HCT116 (cell line): ENCODE measurements around the gene SIRPG. TPM values are rescaled to one million over a fixed set of nuclear protein-coding genes. Genes with fewer than 3 reads are reported as not detected.

ENCODE experiments used
- ATAC-seq: fragments of 200-7000 bp; cut with Tn5 transposase; 2 replicates; pipeline ENCODE4 v1.9.1; 2020; ENCODE audit warnings: mild to moderate bottlenecking, moderate library complexity
- BruUV-seq: library from RNA; stranded (reverse); fragments of 400-500 nt; replicated peaks from 2 replicates; lab custom pipeline; 2021; lab: Mats Ljungman, UMichigan
- CTCF ChIA-PET: fragments of 300-600 bp; sonication (Branson Sonifier 250); formaldehyde crosslinking; loops from one replicate; lab custom pipeline; 2021; ENCODE audit warnings: antibody characterized with exemption; lab: Charles Lee
- POLR2A ChIA-PET: fragments of 300-600, 350-600 bp; sonication (Branson Sonifier 250); formaldehyde crosslinking; loops from one replicate; lab custom pipeline; 2021; ENCODE audit warnings: antibody characterized with exemption; lab: Charles Lee
- RAD21 ChIA-PET, 2 experiments: fragments of 300-600 bp; sonication (Branson Sonifier 250); formaldehyde crosslinking; loops; one replicate each; lab custom pipeline; 2023; ENCODE audit warnings: low total read pairs in 2 of 2; ENCODE audit not compliant: uncharacterized antibody in 2 of 2, unreplicated experiment in 2 of 2, low non-redundant PET in 1 of 2; lab: Charles Lee
- DNase-seq: peaks from one replicate; pipeline ENCODE4 v3.0.0-alpha.2; 2010; ENCODE audit warnings: low read depth, low spot score
- H2AFZ ChIP-seq: fragments of 200-600 bp; shearing (Covaris generic), sonication (generic); 2 replicates; pipeline ENCODE4 v1.6.1; 2017; ENCODE audit warnings: low read depth, mixed run types, mixed read lengths, antibody characterized with exemption, low read length; ENCODE audit not compliant: poor library complexity, severe bottlenecking
- H3K27ac ChIP-seq: 2 replicates; pipeline ENCODE4 v1.5.1; 2012; ENCODE audit warnings: low read depth, low read length
- H3K27me3 ChIP-seq: fragments of 200-600 bp; sonication (generic); 2 replicates; pipeline ENCODE4 v1.6.1; 2016; ENCODE audit warnings: mixed run types, low read length, mixed read lengths; ENCODE audit not compliant: insufficient read depth
- H3K36me3 ChIP-seq, 2 experiments: fragments of 200-500 bp in 1 of 2; fragments of 200-600 bp in 1 of 2; sonication (Bioruptor generic) in 1 of 2; sonication (generic) in 1 of 2; 2 replicates each; pipeline versions ENCODE4 v1.5.1 to v1.6.1; 2014 to 2016; ENCODE audit warnings: low read length in 2 of 2, inconsistent platforms in 1 of 2, mixed read lengths in 1 of 2, mixed run types in 1 of 2; ENCODE audit not compliant: insufficient read depth in 2 of 2, control insufficient read depth in 1 of 2
- H3K4me1 ChIP-seq, 2 experiments: fragments of 200-600 bp in 1 of 2; sonication (generic) in 1 of 2; 2 replicates each; pipeline versions ENCODE4 v1.5.1 to v1.6.1; 2012 to 2017; ENCODE audit warnings: low read length in 2 of 2, inconsistent platforms in 1 of 2, mild to moderate bottlenecking in 1 of 2, mixed read lengths in 1 of 2, mixed run types in 1 of 2, moderate library complexity in 1 of 2; ENCODE audit not compliant: insufficient read depth in 2 of 2, control insufficient read depth in 1 of 2
- H3K4me2 ChIP-seq: fragments of 200-600 bp; sonication (generic); 2 replicates; pipeline ENCODE4 v1.6.1; 2017; ENCODE audit warnings: mixed run types, low read length, mixed read lengths
- H3K4me3 ChIP-seq, 2 experiments: fragments of 200-600 bp in 1 of 2; sonication (generic) in 1 of 2; replicated peaks in 1 of 2; 2 replicates each; pipeline ENCODE4 v1.5.1; 2011 to 2016; ENCODE audit warnings: low read length in 2 of 2, control low read depth in 1 of 2, low read depth in 1 of 2, mild to moderate bottlenecking in 1 of 2, mixed read lengths in 1 of 2, mixed run types in 1 of 2
- H3K79me2 ChIP-seq: fragments of 200-600 bp; sonication (generic); 2 replicates; pipeline ENCODE4 v1.6.1; 2017; ENCODE audit warnings: mild to moderate bottlenecking, mixed run types, low read length, moderate library complexity, mixed read lengths; ENCODE audit not compliant: insufficient read depth
- H3K9ac ChIP-seq: fragments of 200-600 bp; sonication (generic); 2 replicates; pipeline ENCODE4 v1.6.1; 2016; ENCODE audit warnings: low read length, mixed read lengths
- H3K9me2 ChIP-seq: fragments of 200-600 bp; sonication (generic), shearing (Covaris generic); 2 replicates; pipeline ENCODE4 v1.6.1; 2017; ENCODE audit warnings: mixed run types, mild to moderate bottlenecking, moderate library complexity; ENCODE audit not compliant: insufficient read depth
- H3K9me3 ChIP-seq, 2 experiments: fragments of 200-500 bp in 1 of 2; fragments of 200-600 bp in 1 of 2; sonication (Bioruptor generic) in 1 of 2; sonication (generic) in 1 of 2; 2 replicates each; pipeline ENCODE4 v1.6.1; 2014 to 2017; ENCODE audit warnings: low read length in 2 of 2, mixed read lengths in 2 of 2, inconsistent platforms in 1 of 2, low read depth in 1 of 2, mild to moderate bottlenecking in 1 of 2, mixed run types in 1 of 2, moderate library complexity in 1 of 2; ENCODE audit not compliant: control insufficient read depth in 1 of 2, insufficient read depth in 1 of 2
- H4K20me1 ChIP-seq: fragments of 200-600 bp; sonication (generic), shearing (Covaris generic); 2 replicates; pipeline ENCODE4 v1.6.1; 2017; ENCODE audit warnings: mixed run types, mild to moderate bottlenecking, moderate library complexity; ENCODE audit not compliant: insufficient read depth
- CEBPB ChIP-seq: IDR thresholded peaks from 2 replicates; pipeline ENCODE4 v1.6.1; 2012; ENCODE audit warnings: low read depth
- ELF1 ChIP-seq: IDR thresholded peaks from 2 replicates; pipeline ENCODE4 v1.6.1; 2012; ENCODE audit warnings: low read depth, borderline replicate concordance
- JUND ChIP-seq: IDR thresholded peaks from 2 replicates; pipeline ENCODE4 v1.6.1; 2012
- SIN3A ChIP-seq: IDR thresholded peaks from 2 replicates; pipeline ENCODE4 v1.6.1; 2012; ENCODE audit warnings: low read depth
- ZFX ChIP-seq: fragments of 450-650 bp; IDR thresholded peaks from 2 replicates; pipeline ENCODE4 v1.6.1; 2017
- ZNF274 ChIP-seq: fragments of 200-500 bp; sonication (Bioruptor generic); IDR thresholded peaks from 2 replicates; pipeline ENCODE4 v1.6.1; 2014; ENCODE audit warnings: mild to moderate bottlenecking, low read depth, low read length, inconsistent platforms
- intact Hi-C: fragments of 100-400 bp; cut with micrococcal nuclease; formaldehyde crosslinking; loops from 2 replicates; pipeline ENCODE4 v1.10.0; 2022
- total RNA-seq: library from RNA; stranded (reverse); gene quantifications from one replicate; pipeline ENCODE4 v1.2.1, GENCODE V29; 2021; ENCODE audit not compliant: unreplicated experiment
- TF ChIP-seq, protein P1 (sequence below), 3 experiments: fragments of 200-600 bp in 1 of 3; sonication (generic) in 1 of 3; IDR thresholded peaks in 2 of 3; conservative IDR thresholded peaks in 1 of 3; 2 replicates each; pipeline ENCODE4 v1.5.1; 2012 to 2017; ENCODE audit warnings: low read depth in 2 of 3, low read length in 2 of 3, antibody characterized with exemption in 1 of 3, borderline replicate concordance in 1 of 3, control low read depth in 1 of 3, mild to moderate bottlenecking in 1 of 3, mixed read lengths in 1 of 3, mixed run types in 1 of 3, moderate library complexity in 1 of 3; ENCODE audit not compliant: insufficient read depth in 1 of 3
- TF ChIP-seq, protein P2 (sequence below): IDR thresholded peaks from 2 replicates; pipeline ENCODE4 v1.6.1; 2012

The SIRPG gene
- total RNA-seq, 1 experiment from 2014 or later: not detected

DNA sequence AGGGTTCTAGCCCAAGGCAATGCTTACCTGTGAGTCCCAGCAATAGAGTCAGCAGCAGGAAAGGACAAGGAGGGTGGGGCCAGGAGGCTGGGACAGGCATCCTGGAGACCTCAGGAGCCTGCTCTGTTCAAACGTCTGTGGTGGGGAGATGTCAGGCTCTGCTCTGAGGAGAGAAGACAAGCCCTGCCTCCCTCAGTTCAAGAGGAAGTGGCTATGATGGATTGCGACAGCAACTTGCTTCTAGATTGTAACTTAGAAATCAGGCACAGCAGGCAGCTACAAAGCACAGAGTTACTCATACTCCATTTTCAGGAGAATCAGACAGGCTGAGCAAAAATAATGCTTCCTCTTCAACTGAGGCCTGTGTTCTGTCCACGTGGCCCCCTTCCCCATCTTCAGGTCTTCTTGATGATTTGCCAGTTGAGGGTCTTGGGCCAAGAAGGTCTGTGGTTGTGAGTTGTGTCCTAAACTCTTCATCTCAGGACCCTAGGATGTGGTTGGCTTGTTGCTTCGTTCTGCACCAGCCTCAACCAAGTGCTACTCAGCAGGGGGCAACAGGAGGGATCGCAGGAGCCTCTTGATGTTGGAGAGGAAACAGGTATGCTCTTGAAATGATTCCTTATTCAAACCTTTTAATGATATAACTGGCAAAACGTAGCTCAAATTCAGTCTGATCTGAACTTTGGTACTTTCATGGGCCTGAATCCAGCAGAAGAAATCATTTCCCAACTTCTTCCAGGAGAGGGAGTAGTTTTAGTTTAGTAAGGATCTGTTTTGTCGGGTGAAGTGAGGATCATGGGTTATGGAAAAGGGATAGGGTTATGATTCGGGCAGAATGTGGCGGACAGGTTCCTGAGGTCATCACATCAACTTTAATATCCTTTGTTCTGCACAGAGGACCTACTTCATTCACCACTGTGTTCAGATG is 68.8 kb downstream of the SIRPG start:
- intact Hi-C loops: no loop called here
- no peaks in the 10 kb centered on the region for H4K20me1 ChIP-seq
- H3K79me2 ChIP-seq: no peaks in the 10 kb centered on the region
- no peaks in the 10 kb centered on the region for H3K27me3 ChIP-seq
- RAD21 ChIA-PET: no interaction called here
- no peak for DNase-seq
- no peak for ATAC-seq
- H3K4me2 ChIP-seq: no peak overlapping the region
- no peak for TF ChIP-seq ZFX
- TF ChIP-seq, protein P1, sequence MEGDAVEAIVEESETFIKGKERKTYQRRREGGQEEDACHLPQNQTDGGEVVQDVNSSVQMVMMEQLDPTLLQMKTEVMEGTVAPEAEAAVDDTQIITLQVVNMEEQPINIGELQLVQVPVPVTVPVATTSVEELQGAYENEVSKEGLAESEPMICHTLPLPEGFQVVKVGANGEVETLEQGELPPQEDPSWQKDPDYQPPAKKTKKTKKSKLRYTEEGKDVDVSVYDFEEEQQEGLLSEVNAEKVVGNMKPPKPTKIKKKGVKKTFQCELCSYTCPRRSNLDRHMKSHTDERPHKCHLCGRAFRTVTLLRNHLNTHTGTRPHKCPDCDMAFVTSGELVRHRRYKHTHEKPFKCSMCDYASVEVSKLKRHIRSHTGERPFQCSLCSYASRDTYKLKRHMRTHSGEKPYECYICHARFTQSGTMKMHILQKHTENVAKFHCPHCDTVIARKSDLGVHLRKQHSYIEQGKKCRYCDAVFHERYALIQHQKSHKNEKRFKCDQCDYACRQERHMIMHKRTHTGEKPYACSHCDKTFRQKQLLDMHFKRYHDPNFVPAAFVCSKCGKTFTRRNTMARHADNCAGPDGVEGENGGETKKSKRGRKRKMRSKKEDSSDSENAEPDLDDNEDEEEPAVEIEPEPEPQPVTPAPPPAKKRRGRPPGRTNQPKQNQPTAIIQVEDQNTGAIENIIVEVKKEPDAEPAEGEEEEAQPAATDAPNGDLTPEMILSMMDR (IDR thresholded peaks at IDR 0.05 in 2 of 3, conservative IDR thresholded peaks at IDR 0.05 in 1 of 3; ENCODE audit: borderline replicate concordance in 1 of 3, insufficient read depth in 1 of 3, low read depth in 2 of 3, low read length in 2 of 3): peak; percentile 12 to 27 (median 17); a peak in 1 of 6 replicates
- no peak overlapping the region for H3K4me3 ChIP-seq
- CTCF ChIA-PET: interaction anchor here (0.9 kb wide), 1 partner anchor 188 kb away, joined by 3 read pairs; no protein-coding TSS in a partner anchor
- H3K4me1 ChIP-seq: no peaks in the 10 kb centered on the region
- POLR2A ChIA-PET: no interaction called here
- H3K27ac ChIP-seq: no peak overlapping the region
- no peak overlapping the region for H2AFZ ChIP-seq
- no TSS peak for BruUV-seq
- no peak overlapping the region for H3K9ac ChIP-seq
- H3K36me3 ChIP-seq: no peaks in the 10 kb centered on the region
- H3K9me3 ChIP-seq: no peaks in the 10 kb centered on the region
- no peaks in the 10 kb centered on the region for H3K9me2 ChIP-seq

GRCh38 chr20:1587781-1588532 is 69.6 kb downstream of the SIRPG start:
- Histone ChIP-seq H3K36me3 (no peaks in the 10 kb centered on the region), H4K20me1 (no peaks in the 10 kb centered on the region), H3K9me3 (no peaks in the 10 kb centered on the region), H3K4me2 (no peak overlapping the region), H3K27me3 (no peaks in the 10 kb centered on the region), H3K27ac (no peak overlapping the region), H3K9me2 (no peaks in the 10 kb centered on the region), H3K4me1 (no peaks in the 10 kb centered on the region), H2AFZ (no peak overlapping the region), H3K4me3 (no peak overlapping the region), H3K9ac (no peak overlapping the region), H3K79me2 (no peaks in the 10 kb centered on the region)
- TF ChIP-seq, protein P1 (IDR thresholded peaks at IDR 0.05 in 2 of 3, conservative IDR thresholded peaks at IDR 0.05 in 1 of 3; ENCODE audit: borderline replicate concordance in 1 of 3, insufficient read depth in 1 of 3, low read depth in 2 of 3, low read length in 2 of 3): no peak
- TF ChIP-seq SIN3A: no peak
- TF ChIP-seq, protein P2, sequence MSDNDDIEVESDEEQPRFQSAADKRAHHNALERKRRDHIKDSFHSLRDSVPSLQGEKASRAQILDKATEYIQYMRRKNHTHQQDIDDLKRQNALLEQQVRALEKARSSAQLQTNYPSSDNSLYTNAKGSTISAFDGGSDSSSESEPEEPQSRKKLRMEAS: no peak
- no peak for TF ChIP-seq ZNF274
- no peak for TF ChIP-seq ELF1
- no peak for TF ChIP-seq JUND
- no peak for TF ChIP-seq CEBPB
- RAD21 ChIA-PET: no interaction called here
- no peak for ATAC-seq
- intact Hi-C loops: no loop called here
- DNase-seq: no peak
- no TSS peak for BruUV-seq
- POLR2A ChIA-PET: no interaction called here
- CTCF ChIA-PET: no interaction called here
